Measurements from ENCODE around the gene TNFAIP8. TPM values are rescaled to one million over a fixed set of nuclear protein-coding genes. Genes with fewer than 3 reads are reported as not detected.
A peak's percentile ranks its signal among the peaks of the same experiment; 100 is the strongest.

Gene TNFAIP8
- total RNA-seq, 2 donors from 2014 or later, result 29.6 to 39.5 TPM

DNA sequence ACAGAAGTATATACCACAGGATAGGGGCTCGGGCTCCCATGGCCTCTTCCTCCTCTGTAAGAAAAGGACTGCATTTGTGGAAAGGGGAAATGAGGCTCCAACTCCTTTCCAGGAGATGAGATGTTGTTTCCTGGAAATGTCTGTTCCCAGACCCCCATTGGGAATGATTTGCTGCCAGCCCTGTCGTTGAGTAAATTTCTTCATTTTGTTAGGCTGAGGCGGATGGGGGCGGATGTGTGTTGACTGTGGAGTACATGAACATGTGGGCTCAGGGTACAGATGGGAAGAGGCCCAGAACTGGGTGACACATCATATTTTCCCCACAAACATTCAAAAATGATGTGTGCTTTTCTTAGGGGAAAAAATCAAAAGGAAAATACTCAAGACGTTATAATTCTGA is 28.8 kb upstream of the TNFAIP8 start:
- no peak for DNase-seq
- Histone ChIP-seq H3K27ac (ENCODE audit: low read depth, low read length) (no peak overlapping the region), H3K4me3 (ENCODE audit: low read length) (no peak overlapping the region), H3K27me3 (ENCODE audit: control insufficient read depth, insufficient read depth, low read length, poor library complexity, severe bottlenecking) (no peaks in the 10 kb centered on the region), H3K4me1 (ENCODE audit: control insufficient read depth, insufficient read depth, low read length) (peaks cover 32% of the 10 kb centered on the region), H3K9ac (ENCODE audit: extremely low read depth, low read length, poor library complexity, severe bottlenecking) (no peak overlapping the region), H3K9me3 (ENCODE audit: control insufficient read depth, low read length) (no peaks in the 10 kb centered on the region), H3K36me3 (ENCODE audit: control insufficient read depth, insufficient read depth, low read length) (no peaks in the 10 kb centered on the region)
- no peaks in the 10 kb centered on the region for H3K9me3 Mint-ChIP-seq
- TF ChIP-seq, protein P1, sequence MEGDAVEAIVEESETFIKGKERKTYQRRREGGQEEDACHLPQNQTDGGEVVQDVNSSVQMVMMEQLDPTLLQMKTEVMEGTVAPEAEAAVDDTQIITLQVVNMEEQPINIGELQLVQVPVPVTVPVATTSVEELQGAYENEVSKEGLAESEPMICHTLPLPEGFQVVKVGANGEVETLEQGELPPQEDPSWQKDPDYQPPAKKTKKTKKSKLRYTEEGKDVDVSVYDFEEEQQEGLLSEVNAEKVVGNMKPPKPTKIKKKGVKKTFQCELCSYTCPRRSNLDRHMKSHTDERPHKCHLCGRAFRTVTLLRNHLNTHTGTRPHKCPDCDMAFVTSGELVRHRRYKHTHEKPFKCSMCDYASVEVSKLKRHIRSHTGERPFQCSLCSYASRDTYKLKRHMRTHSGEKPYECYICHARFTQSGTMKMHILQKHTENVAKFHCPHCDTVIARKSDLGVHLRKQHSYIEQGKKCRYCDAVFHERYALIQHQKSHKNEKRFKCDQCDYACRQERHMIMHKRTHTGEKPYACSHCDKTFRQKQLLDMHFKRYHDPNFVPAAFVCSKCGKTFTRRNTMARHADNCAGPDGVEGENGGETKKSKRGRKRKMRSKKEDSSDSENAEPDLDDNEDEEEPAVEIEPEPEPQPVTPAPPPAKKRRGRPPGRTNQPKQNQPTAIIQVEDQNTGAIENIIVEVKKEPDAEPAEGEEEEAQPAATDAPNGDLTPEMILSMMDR (conservative IDR thresholded peaks at IDR 0.05), result no peak
- 91 to 100% methylated on average over 2 to 5 of the region's 5 CpGs for WGBS, 2 experiments (ENCODE audit: insufficient coverage in 1 of 2, insufficient read length in 1 of 2)
- peaks cover 65% of the 10 kb centered on the region for H3K4me1 Mint-ChIP-seq
- peak overlapping the region; percentile 54 for H3K27ac Mint-ChIP-seq
- no peak overlapping the region for H3K4me3 Mint-ChIP-seq
- no peaks in the 10 kb centered on the region for H3K36me3 Mint-ChIP-seq (ENCODE audit: low read depth)
- H3K27me3 Mint-ChIP-seq (ENCODE audit: insufficient read depth), result no peaks in the 10 kb centered on the region

DNA sequence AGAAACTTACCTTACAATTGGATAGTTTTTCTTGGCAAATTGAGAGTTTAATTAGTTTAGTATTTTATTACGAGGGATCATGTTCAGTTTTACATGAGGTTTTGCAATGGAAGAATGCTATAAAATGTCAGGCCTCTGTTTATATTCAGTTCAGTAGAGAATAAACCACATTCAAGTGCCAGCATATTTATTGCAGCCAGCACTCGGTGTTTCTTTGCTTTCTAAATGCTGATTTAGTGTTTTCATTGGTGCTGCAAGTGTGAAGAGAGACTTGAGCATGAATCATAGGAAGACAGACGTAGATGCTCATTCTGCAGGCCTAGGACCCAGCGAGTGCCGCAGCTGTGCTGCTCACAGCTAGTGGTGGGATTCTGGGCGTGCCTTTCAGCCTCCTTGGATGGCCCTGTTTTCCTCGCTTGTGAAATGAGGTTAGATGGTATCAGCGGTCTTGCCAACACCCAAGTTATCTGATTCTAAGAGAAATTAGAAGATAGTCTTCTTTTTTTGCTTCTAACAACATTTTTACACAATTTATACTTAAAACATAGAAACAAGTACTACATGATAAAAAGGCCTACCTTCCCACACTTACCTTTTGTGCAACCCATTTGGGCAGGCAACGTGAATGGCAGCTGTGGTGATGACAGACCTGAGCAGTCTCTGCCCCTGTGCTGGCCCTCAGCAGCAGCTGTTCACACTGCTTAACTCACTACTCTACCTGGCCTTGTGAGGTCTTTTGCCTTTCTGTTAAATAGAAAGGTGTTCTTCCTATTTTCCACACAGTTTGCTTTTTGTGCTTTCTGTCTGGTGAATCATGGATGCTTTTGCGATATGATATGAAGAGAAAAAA is 26.8 kb upstream of the TNFAIP8 start:
- TF ChIP-seq, protein P1 (conservative IDR thresholded peaks at IDR 0.05), result no peak
- Mint-ChIP-seq H3K27ac (no peak overlapping the region), H3K4me1 (peaks cover 49% of the 10 kb centered on the region), H3K27me3 (ENCODE audit: insufficient read depth) (no peaks in the 10 kb centered on the region), H3K4me3 (no peak overlapping the region), H3K9me3 (no peaks in the 10 kb centered on the region), H3K36me3 (ENCODE audit: low read depth) (no peaks in the 10 kb centered on the region)
- no peak overlapping the region for H3K9ac ChIP-seq (ENCODE audit: extremely low read depth, low read length, poor library complexity, severe bottlenecking)
- H3K4me3 ChIP-seq (ENCODE audit: low read length), result no peak overlapping the region
- H3K9me3 ChIP-seq (ENCODE audit: control insufficient read depth, low read length), result no peaks in the 10 kb centered on the region
- DNase-seq, result no peak
- WGBS, 2 experiments (ENCODE audit: insufficient coverage in 1 of 2, insufficient read length in 1 of 2), result 86 to 89% methylated on average over 6 to 10 of the region's 10 CpGs
- peaks cover 25% of the 10 kb centered on the region for H3K4me1 ChIP-seq (ENCODE audit: control insufficient read depth, insufficient read depth, low read length)
- H3K27ac ChIP-seq (ENCODE audit: low read depth, low read length), result no peak overlapping the region
- H3K27me3 ChIP-seq (ENCODE audit: control insufficient read depth, insufficient read depth, low read length, poor library complexity, severe bottlenecking), result no peaks in the 10 kb centered on the region
- H3K36me3 ChIP-seq (ENCODE audit: control insufficient read depth, insufficient read depth, low read length), result peaks cover 8% of the 10 kb centered on the region

DNA sequence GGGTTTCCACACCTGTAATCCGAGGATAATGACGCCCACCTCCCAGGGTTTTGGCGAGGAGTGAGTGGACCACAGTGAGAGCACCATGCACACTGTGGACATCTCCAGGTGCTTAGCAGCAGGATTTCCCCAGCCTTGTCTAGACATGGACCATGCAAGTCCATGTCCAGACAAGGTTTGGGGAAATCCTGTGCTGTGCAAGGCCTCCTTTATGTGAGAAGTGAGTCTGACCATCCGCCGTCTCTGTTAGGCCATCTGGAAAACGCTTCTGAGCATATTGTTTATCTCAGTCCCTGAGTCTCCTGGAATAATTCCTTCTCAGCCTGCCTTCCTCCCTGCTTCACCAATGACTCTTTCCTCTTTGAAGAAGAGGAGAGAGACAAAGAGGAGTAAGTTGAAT is 26.2 kb upstream of the TNFAIP8 start:
- Mint-ChIP-seq H3K27ac (no peak overlapping the region), H3K9me3 (no peaks in the 10 kb centered on the region), H3K27me3 (ENCODE audit: insufficient read depth) (no peaks in the 10 kb centered on the region), H3K36me3 (ENCODE audit: low read depth) (no peaks in the 10 kb centered on the region), H3K4me1 (peaks cover 52% of the 10 kb centered on the region), H3K4me3 (no peak overlapping the region)
- Histone ChIP-seq H3K4me1 (ENCODE audit: control insufficient read depth, insufficient read depth, low read length) (peaks cover 25% of the 10 kb centered on the region), H3K27me3 (ENCODE audit: control insufficient read depth, insufficient read depth, low read length, poor library complexity, severe bottlenecking) (no peaks in the 10 kb centered on the region), H3K4me3 (ENCODE audit: low read length) (no peak overlapping the region), H3K9ac (ENCODE audit: extremely low read depth, low read length, poor library complexity, severe bottlenecking) (no peak overlapping the region), H3K9me3 (ENCODE audit: control insufficient read depth, low read length) (no peaks in the 10 kb centered on the region), H3K36me3 (ENCODE audit: control insufficient read depth, insufficient read depth, low read length) (peaks cover 8% of the 10 kb centered on the region), H3K27ac (ENCODE audit: low read depth, low read length) (no peak overlapping the region)
- peak; percentile 26 for DNase-seq
- TF ChIP-seq, protein P1 (conservative IDR thresholded peaks at IDR 0.05), result no peak
- 86 to 92% methylated on average over 6 of the region's 6 CpGs for WGBS, 2 experiments (ENCODE audit: insufficient coverage in 1 of 2, insufficient read length in 1 of 2)
